ENCODE measurements around the gene EFHC1.

Gene EFHC1

DNA sequence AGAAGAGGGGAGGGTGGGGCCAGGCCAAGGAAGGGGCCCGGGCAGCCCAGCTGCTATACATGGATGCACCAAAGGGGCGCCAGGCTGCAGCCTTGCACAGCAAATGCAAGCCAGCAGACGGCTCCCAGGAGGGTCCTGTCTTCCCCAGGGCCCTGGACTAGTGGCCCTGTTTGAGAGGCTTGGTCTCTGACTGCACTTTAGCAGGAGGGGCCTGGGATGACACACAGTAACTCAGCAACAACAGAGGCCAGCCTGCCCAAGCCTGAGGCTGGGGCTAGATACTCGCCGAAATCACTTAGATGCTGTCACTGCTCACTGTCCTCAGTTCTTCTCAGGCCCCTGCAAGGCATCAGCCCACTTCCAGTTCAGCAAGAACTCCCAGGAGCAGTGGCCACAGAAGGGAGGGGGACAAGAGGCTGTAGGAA is 83.2 kb downstream of the EFHC1 start:
- no peak for DNase-seq (ENCODE audit: low read depth)

DNA sequence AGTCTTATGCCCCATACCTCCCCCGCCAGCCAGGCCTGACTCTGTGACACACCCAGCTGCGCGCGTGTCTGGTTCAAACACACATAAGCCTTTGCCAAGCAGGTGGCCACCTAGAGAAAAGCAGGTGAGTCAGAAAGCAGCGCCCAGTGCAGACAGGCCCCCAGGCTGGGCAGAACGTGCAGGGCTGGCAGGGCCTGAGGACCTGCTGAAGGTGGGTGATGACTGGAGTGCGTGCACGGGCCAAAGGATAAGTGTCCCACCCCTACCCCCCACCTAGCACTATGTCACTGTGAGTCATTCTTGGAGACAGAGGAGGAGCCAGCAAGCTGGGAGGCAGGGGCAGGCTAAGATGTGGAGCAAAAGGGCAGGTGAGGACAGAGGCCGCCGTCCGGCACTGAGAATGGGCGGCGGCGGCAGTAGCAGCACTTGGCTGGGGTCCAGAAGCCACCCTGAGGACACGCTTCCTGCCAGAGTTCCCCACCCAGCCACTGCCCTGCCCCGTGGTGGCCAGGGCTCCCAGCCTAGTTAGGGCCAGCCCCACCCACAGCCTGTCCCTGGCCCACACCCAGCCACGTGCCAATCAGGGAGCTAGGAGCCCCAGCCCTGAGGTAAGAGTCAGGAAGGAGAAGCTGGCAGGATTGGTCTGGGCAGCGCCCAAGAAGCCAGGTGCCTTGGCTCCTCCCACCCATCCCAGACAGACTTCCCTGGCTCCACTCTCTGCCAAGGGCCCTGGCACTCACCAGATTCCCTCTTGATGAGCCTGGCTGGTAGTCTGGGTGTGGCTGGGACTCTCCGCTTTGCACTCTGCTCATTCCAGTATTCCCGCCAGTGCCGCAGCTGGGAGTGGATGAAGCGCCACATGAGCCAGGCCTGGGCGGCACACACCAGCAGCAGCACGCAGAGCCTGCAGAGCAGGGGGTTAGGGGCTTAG is 84.0 kb downstream of the EFHC1 start:
- DNase-seq (ENCODE audit: low read depth), result peak; percentile 77

DNA sequence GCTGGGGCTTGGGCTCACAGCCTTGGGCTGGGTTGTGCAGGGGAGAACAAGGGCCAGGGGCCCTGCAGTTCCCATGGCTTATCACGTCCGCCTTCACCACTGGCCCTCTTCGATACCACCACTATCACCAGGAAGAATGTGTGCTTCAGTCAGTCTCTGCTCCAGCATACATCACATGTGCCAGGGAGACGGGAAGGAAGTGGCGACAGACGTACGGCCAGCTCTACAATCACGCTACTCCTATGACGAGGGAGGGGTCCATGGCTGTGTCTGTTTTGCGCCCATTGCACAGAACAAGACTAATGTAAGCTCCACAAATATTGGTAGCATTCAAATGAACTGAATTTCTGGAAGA is 84.6 kb downstream of the EFHC1 start:
- no peak for DNase-seq (ENCODE audit: low read depth)

DNA sequence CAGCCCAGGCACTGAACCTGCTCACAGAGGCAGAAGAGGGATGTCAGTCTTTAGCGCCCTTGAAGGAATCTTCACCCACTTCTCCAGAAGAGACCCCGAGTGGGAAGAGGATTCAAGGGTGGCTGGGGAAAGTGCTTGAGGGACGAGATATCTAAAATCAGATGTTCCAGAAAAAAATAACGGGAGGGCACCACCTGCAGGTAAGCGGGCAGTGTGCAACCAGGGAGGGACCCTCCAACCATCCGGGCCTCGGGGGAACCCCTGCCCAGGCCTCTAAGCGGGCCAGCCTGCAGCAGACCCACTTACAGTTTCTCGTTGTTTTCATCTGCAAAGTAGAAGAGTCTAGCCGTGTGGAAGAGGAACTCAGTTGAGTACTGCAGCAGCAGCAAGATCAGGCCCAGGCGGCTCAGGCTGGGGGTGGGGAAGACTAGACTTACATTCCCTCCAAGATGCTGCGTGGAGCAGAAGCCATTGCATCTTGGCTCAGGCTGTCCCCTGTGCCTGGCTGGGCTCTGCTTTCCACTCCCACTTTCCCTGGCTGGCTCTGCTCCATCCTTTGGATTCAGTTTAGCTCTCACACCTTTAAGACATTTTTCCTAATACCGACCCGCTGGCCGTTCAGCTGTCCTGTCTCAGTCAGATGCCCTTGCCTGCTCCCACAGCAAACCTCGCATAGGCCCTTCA is 85.7 kb downstream of the EFHC1 start:
- no peak for DNase-seq (ENCODE audit: low read depth)

DNA sequence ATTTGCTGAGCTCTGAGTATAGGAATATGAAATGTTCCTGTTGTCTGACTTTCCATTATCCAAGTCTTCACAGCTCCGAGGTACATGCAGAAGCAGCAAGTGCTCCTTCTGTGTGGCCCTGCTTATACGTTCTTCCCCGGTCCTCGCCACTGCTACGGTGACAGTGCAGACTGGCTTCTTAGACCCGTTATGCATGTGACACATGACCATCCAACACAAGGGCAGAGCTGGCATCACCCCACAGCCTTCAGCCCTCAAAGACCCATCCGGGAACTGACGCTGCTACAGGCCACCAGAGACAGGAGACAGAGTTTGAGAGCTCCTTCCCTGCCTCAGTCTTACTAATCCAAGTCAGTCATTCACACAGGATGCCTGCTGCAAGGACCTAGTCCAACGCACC is 86.3 kb downstream of the EFHC1 start:
- no peak for DNase-seq (ENCODE audit: low read depth)

DNA sequence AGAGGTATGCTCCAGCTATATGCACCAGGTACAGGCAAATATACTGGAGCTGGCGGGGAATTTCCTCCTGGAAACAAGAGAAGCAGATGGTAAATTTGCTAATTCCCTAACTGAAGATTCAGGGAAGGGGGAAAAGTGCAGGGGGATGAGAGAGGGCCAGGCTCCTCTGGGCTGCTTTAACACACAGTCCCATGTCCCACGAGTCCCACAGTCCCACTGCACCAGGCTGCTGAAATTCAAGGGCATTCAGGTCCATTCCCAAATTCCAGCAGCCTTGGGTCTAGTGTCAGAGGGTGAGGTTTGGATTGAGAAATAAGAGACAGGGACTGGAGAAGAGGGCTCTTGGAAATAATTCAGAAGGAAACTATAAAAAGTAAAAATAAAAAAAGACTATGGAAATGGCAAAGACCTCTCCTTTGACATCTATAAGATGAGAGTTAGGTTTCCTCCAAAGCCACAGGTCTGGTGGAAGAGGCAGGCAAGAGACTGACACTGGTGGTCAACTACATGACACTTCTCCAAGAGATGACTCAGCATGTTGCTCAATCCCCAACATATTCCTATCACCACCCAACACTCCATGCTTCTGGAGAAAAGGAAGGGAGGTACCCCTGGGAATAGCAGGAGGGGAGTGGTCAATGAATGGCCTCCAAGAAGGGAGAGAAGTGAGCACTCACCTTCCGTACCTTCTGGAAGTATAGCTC is 87.6 kb downstream of the EFHC1 start:
- peak; percentile 79 for DNase-seq (ENCODE audit: low read depth)

DNA sequence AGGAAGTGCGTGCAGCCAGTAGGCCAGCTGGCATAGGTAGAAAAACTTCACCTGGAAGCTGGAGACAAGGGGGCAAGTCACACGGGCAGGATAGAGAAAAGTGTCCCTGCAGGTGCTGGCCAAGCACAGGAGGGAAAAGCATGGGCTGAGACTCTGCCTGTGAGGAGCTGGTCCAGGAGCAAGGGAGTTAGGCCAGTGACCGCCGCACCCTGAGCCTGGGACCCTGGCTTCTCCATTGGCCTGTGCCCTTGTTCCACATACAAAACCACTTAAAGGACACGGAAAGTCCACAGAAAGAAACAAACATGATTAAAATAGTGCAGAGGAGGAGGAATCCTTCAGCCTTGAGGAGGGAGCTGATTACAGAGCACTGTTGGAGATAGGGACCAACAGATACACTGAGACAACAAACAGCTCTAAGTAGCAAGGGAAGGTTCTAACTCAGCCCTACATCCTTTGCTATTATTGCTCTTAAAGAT is 88.2 kb downstream of the EFHC1 start:
- DNase-seq (ENCODE audit: low read depth), result no peak

DNA sequence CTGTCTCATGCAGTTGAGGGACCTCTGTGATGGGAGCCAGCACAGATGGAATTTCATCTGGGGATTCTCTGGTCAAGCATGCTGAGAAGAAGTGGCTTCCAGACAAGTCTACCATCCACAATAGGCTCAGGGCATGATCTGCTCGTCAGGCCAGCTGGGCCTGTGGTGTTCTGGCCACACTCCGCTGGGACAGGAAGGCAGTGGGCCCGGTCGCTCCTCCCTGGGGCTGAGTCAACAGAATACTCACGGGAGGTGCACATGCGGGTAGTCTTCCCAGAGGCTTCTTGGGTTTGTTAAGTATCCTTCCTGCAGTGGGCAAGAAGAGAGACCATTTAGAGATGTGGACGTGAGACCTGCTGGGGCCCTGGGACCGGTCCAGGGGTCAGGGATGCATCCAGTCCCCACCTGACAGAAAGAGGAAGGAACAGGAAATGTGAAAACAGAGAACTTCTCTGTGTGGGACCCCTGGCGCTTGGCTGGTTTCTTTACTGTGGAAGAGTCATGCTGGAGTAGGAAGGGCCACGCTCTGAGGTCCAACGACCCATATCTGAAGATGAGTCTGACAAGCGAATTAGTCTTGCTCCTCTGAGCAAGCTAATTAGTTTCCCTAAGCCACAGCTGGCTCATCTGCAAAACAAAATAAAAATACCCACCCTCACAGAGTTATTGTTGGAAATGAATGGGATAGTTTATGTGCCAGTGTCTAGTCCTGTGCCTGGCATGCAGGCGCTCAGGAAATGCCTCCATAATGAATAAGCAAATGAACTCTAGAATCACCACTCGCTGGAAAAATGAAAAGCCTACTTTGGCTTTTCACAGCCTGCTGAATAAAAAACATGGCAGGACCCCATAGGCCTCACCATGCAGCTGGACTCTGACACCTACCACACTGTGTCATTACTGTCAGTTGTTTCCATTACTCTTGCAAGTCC is 89.4 kb downstream of the EFHC1 start:
- peak; percentile 70 for DNase-seq (ENCODE audit: low read depth)

DNA sequence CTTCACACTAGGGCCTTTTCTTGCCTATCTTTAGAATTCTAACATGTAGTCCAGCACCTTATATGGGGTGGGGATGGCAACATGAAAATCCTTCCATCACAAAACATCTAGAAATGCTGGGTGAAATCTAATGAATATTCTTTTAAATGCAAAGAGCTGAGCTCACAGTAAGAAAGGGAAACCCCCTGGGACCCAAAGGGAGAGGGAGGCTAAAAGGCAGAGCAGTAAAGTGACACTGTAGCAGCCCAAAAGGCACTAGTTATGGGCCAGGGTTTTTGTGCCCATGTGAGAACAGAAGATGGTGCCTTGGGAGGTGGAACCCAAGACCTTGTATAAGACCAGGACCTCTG is 90.0 kb downstream of the EFHC1 start:
- no peak for DNase-seq (ENCODE audit: low read depth)

DNA sequence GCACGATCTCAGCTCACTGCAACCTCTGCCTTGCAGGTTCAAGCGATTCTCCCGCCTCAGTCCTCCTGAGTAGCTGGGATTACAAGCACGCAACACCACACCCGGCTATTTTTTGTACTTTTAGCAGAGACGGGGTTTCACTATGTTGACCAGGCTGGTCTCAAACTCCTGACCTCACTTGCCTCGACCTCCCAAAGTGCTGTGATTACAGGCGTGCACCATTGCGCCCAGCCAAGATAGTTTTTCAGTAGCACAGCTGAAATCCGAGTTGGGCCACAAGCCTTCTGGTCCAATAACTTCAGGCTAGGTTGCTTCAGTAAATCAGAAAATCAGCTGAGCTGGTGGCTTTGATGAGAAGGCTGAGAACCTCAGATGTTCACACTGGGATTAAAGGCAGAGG is 91.0 kb downstream of the EFHC1 start:
- DNase-seq (ENCODE audit: low read depth), result no peak

DNA sequence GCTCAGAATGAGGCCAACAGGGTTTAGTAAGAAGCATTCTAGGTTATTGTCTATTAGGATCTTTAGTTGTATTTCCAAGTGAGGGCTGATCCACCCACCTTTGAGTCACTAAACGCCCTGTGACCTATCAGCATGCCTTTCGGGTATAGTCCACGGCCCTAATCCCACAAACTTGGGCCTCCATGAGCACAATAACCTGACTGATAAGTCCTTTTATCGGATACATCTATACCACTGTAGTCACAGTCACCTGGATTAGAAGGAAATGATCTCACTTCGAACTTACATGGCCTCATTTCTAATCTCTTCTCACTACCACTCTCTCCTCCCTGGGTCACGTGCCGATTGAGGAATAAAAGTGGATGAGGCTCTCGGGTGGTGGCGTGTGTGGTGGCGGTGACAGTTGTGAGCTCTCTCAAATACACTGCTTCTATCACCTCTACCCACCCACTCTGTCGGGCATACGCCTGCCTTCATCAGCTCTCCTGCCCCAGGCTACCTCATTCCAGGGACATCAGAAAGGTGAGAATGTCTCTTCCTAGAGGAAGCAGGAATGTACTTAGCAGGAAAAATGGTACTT is 91.5 kb downstream of the EFHC1 start:
- DNase-seq (ENCODE audit: low read depth), result no peak

DNA sequence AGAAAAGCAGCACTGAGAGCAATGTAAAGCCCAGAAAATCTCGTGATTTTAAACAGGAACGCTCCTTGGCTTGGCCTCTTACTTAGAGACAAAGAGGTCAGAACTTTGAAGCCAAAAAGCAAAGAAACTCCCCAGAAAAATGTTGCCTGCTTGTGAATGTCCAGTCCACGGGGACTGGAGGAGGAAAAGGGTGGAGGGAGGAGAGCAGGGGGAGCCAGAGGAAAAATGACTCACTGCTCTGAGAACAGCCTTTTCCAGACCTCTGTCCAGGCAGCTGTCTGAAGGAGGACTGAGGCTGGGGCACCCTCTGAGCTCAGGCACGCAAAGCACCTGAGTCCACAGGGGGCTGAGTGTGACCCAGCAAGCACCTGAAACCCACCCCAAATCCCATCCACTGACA is 92.1 kb downstream of the EFHC1 start:
- DNase-seq (ENCODE audit: low read depth), result peak; percentile 91

DNA sequence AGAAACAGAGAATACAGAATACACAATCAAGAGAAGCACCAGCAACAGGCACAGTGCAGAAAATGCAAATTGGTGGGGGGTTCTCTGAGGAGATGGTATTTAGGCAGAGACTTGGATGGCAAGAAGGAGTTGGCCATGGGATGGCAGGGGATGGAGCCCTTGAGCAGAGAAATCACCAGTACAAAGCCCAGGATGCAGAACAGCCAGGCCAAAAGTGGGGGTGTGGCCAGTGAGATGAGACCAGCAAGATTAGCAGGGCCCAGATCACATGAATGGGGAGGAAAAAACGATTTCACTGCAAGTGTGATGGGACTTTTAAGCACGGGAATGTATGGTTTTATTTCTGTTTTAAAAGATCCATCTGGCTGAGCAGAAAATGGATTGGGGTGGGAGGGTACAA is 93.3 kb downstream of the EFHC1 start:
- no peak for DNase-seq (ENCODE audit: low read depth)

DNA sequence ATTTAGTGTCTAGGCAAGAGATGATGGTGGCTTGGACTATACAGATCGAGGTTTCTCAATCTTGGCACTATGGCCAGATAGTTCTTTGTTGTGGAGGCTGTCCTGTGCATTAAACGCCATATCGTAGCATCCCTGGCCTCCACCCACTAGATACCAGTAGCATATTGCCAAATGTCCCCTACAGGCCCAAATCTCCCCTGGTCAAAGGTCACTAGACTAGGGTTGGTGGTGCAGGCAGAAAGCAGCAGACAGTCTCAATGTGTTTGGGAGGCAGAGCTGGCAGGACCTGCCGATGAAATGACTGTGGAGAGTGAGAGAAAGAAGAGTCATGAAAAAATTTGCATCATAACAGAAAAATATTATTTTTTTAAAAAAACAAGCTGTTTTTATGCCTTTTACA is 93.8 kb downstream of the EFHC1 start:
- no peak for DNase-seq (ENCODE audit: low read depth)

DNA sequence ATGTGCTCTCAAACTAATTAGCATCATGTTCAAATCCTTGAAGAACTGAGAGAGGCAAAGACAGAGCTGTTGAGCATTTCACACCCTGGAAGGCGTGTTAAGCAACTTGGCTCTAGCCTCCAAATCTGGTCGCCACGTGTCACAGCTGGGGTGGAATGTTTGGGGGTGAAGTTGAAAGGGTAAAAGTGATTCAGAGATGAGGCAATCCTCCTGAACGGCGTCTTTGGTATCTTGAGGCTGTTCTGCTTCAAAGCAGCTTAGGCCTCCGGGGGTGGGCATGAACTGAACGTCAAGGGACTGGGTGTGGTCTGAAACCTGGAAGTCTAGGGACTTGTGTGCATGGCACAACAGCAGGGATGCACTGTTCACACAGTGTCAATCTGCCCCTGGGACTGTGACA is 94.4 kb downstream of the EFHC1 start:
- DNase-seq (ENCODE audit: low read depth), result peak; percentile 89

DNA sequence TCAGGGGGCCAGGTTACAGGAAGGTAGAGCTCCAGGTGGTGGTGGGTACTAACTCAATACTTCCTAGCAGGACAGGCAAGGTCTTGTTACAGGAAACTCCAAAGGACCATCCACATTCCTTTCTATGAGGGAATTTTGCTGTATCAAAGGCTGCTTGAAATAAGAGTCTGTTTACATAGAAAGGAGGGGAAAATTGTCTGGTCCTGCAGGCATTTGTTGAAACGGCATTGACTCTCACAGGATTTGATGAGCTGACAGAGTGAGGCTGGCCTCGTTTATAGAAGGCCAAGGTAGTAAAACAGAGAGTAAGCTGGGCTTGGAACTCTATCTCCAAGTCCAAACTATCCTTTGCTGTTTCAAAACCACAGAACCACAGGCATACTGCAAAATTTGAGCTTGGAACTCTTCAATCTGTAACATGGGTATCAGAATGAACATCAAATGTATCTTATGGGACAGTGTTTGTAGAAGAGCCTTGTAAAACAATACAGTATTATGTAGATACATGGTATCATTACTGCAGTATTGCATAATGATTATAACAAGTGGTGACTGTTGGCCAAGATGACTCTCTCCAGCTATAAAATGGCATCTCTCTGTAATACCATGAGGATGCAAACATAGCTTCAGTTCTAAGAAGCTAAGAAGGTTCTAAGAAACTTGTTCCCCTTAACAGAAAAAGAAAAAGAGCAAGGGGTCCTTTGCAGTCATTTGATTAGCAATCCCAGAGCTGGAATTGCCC is 95.2 kb downstream of the EFHC1 start:
- no peak for DNase-seq (ENCODE audit: low read depth)

DNA sequence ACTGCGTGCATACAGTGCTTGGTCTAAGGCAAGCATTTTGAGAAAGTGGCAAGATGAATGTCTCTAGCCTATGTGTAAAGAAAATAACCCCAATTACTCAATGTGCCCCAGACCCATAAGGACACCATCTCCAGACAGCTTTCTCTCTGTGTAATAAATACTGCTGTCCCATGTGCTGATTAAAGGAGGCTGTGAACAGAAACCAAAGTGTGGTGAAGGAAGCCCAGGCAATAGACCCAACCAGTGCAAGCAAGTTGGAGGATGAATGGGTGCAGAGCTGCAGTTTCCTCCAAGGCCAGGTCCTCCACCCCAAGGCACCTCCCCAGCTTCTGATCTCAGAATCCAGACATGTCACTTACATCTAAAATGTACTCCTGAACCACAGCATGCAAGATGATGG is 96.1 kb downstream of the EFHC1 start:
- no peak for DNase-seq (ENCODE audit: low read depth)

DNA sequence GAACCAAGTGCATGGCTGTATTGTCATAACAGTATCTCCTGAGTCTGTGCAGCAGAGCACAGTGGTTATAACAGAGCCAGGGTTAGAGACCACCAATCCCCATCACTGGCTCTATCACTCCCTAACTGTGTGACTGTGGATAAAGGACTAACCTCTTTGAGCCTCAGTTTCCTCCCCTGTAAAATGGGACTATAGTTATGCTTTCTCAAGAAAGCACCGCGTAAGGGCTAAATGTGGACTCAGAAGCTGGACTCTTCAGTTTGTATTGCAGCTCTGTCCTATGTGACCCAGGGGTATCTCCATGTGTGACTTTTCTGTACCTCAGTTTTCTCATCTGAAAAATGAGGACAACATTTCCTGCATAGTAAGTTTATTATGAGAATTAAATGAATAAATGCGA is 96.8 kb downstream of the EFHC1 start:
- no peak for DNase-seq (ENCODE audit: low read depth)

DNA sequence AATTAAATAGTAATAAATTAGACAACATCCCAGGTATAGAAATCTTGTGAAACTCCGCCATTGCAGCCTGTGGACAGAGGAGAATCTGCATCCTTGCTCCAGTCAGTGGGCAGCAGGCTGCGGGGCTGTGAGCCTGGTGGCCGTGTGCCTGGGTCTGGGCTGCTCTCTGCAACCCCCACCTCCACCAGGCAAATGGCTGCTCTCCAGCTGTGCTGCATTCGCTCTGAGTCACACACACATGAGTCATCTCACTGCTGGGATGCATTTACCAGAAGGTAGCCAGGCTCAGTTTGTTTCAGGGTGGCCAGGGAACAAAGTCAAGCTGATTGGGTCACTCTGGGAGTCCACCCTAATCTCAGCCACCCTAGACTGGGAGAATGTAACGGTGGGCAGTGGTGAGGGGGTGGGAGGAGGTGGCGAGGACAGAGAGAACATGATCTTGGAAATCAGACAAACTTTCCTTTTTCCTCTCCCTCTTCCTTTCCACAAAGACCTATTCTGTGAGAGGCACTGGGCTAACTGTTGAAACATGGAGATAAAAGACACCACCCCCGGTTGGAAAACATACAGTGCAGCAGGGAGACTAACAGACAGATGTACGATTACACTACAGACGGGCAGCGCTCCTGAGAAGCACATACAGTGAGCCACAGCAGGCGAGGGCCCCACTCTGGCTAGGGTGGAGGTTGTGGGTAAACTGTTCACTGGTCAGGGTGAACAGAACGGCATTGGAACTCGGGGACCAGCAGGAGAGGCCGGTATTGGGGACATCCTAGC is 97.5 kb downstream of the EFHC1 start:
- peak; percentile 92 for DNase-seq (ENCODE audit: low read depth)

Data from fibroblast of gingiva (primary cell).